Stimulated activated CD8-positive, alpha-beta memory T cell treated with anti-CD3 and anti-CD28 coated beads, Interleukin-7, amount 100 ng/mL, for 48 hours (primary cell): Measurements from ENCODE around the gene CFAP100.

Source experiments
- DNase-seq, 2 donors: peaks; one replicate each; pipeline ENCODE4 v3.0.0-alpha.2; 2020; ENCODE audit warnings: low read depth in 1 of 2; ENCODE audit errors: extremely low read depth in 1 of 2

CFAP100 gene

GRCh38 chr3:126394179-126394976 lies at the start of gene CFAP100:
Gene CFAP100 (plus strand): TSS chr3:126394909. CDS start chr3:126396001, 1,092 bp downstream.
- no peak for DNase-seq

GRCh38 chr3:126345231-126345630 lies 49.5 kb upstream of the CFAP100 start:
- DNase-seq: no peak

- no peak for DNase-seq
Observed at GRCh38 chr3:126345641-126346460, 48.9 kb upstream of the CFAP100 start.

- no peak for DNase-seq
Observed at GRCh38 chr3:126346466-126346865, 48.2 kb upstream of the CFAP100 start.

- DNase-seq: no peak
Observed at GRCh38 chr3:126347543-126348161, 47.1 kb upstream of the CFAP100 start.

GRCh38 chr3:126348308-126348920 lies 46.3 kb upstream of the CFAP100 start:
- DNase-seq: no peak

- DNase-seq: no peak
Observed at GRCh38 chr3:126349071-126349470, 45.6 kb upstream of the CFAP100 start.

GRCh38 chr3:126349611-126350501 lies 44.9 kb upstream of the CFAP100 start:
- DNase-seq: no peak

- no peak for DNase-seq
Observed at GRCh38 chr3:126350502-126351085, 44.1 kb upstream of the CFAP100 start.

- no peak for DNase-seq
Observed at GRCh38 chr3:126351086-126351770, 43.5 kb upstream of the CFAP100 start.

GRCh38 chr3:126351771-126352475 lies 42.8 kb upstream of the CFAP100 start:
- DNase-seq: no peak

GRCh38 chr3:126352476-126353454 lies 41.9 kb upstream of the CFAP100 start:
- DNase-seq: no peak

GRCh38 chr3:126353694-126354321 lies 40.9 kb upstream of the CFAP100 start:
- no peak for DNase-seq

- DNase-seq: no peak
Observed at GRCh38 chr3:126354776-126355175, 39.9 kb upstream of the CFAP100 start.

GRCh38 chr3:126355251-126355650 lies 39.5 kb upstream of the CFAP100 start:
- DNase-seq: no peak

GRCh38 chr3:126355777-126356372 lies 38.8 kb upstream of the CFAP100 start:
- DNase-seq: no peak
